ENCODE results near the gene SATB2.
A peak's percentile ranks its signal among the peaks of the same experiment; 100 is the strongest.

SATB2 gene

DNA sequence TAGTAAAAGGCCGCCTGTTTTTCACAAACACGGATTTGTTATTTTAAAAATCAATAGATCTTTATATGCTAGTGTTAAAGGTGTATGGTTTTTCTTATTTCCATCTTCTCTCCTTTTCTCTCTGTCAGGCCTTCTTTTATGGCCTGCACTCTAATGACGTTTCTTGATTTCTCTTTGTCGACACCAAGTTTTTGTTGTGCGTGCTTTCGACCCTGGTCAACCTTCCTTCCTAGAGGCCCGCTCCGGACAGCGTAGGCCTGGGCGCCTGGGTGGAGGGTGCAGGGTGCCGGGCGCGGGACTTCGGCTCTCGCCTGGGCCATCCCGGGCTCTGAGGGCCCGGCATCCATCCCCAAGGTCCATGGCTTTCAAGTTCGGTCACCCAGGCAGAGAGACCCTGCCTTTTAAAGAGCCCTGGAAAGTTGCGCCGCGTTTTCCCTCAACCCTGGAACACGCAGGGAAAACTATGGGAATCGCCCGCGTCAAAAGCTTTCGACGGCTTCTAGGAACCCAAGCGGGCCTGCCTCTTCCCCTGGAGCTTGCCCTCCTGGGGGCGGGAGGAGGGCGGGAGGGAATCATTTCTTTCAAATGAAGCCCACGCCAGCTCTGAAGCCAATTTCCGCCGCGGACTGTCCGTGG lies 4.1 kb upstream of the SATB2 start:
- Mint-ChIP-seq H3K27me3 (peaks cover 80% of the 10 kb centered on the region), H3K36me3 (ENCODE audit: low read depth) (peaks cover 2% of the 10 kb centered on the region), H3K4me1 (ENCODE audit: low read depth) (peaks cover 32% of the 10 kb centered on the region), H3K27ac (no peak overlapping the region), H3K4me3 (no peak overlapping the region), H3K9me3 (no peaks in the 10 kb centered on the region)
- DNase-seq = peak; percentile 33

GRCh38 chr2:199460846-199461710 lies 3.3 kb upstream of the SATB2 start:
- no peak for DNase-seq
- Mint-ChIP-seq H3K9me3 (no peaks in the 10 kb centered on the region), H3K36me3 (ENCODE audit: low read depth) (peaks cover 2% of the 10 kb centered on the region), H3K27me3 (peaks cover 79% of the 10 kb centered on the region), H3K27ac (no peak overlapping the region), H3K4me1 (ENCODE audit: low read depth) (peaks cover 37% of the 10 kb centered on the region), H3K4me3 (no peak overlapping the region)

GRCh38 chr2:199460101-199460671 lies 2.4 kb upstream of the SATB2 start:
- no peaks in the 10 kb centered on the region for H3K9me3 Mint-ChIP-seq
- peaks cover 41% of the 10 kb centered on the region for H3K4me1 Mint-ChIP-seq (ENCODE audit: low read depth)
- DNase-seq = no peak
- peak overlapping the region; percentile 86 for H3K27ac Mint-ChIP-seq
- peaks cover 78% of the 10 kb centered on the region for H3K27me3 Mint-ChIP-seq
- peak overlapping the region; percentile 83 for H3K4me3 Mint-ChIP-seq
- H3K36me3 Mint-ChIP-seq (ENCODE audit: low read depth) = peaks cover 2% of the 10 kb centered on the region

DNA sequence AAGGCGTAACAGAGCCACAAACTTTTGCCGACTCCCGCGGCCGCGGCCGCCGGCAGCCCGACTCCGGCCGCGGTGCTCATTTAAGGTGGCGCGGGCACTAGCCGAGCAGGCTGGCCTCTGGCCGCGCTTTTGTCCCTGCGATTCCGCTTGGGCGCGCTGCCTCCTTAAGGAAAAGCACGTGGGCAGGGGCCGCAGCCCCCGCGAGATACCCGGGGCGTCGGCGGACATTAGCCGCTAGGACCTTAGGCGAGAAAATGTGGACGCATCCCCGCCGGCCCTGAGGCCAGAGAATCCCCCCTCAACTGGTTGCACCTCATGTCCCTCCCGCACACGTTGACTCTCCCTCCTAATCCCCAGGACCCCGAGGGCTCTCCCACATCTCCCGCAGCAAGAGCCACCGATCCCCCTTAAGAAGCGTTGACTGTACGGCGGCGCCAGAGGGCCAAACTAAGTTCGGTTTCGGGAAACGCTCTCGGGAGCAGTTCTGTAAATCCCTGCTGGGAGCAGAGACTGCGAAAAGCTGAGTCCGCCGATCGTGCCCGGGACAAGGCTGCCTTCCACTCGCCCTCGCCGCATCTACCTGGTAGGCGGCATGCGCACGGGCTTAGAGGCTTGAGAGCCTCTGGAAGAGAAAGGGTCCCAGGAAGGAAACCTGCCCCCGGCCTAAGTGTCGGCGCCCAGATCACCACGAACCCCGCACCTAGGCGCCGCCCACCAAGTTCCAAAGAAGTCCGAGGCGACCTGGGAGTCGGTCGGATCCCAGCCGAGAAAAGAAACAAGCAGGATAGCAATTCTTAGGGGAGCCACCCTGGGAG lies 1.8 kb upstream of the SATB2 start:
- peak; percentile 82 for DNase-seq
- Mint-ChIP-seq H3K9me3 (no peaks in the 10 kb centered on the region), H3K4me3 (peak overlapping the region; percentile 83), H3K36me3 (ENCODE audit: low read depth) (peaks cover 2% of the 10 kb centered on the region), H3K4me1 (ENCODE audit: low read depth) (peaks cover 38% of the 10 kb centered on the region), H3K27ac (peak overlapping the region; percentile 86), H3K27me3 (peaks cover 77% of the 10 kb centered on the region)

DNA sequence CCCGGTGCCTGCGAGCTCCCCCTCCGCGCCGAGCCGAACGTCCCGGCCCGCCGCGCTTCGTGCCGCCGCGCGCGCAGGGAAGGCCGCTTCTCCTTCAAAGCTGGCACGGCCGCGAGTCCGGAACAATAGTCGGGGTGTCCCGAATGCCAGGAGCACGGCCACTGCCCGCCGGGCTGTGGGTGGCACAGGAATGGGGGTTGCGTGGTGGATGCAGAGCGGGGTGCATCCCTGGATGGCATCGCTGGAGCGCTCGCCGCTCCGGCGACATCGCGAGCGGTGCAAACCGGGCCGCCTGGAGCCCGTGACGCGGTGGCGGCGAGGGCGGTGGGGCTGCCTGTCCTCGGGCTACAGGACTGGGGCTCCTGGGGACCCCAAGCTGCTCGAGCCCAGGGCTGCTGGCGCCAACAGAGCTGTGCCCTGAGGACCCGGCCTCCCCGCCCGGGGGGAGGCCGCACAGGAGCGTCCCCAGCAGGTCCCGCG lies 1.1 kb upstream of the SATB2 start:
- no peaks in the 10 kb centered on the region for H3K9me3 Mint-ChIP-seq
- H3K27me3 Mint-ChIP-seq = peaks cover 78% of the 10 kb centered on the region
- no peak overlapping the region for H3K27ac Mint-ChIP-seq
- H3K4me3 Mint-ChIP-seq = peak overlapping the region; percentile 83
- peaks cover 2% of the 10 kb centered on the region for H3K36me3 Mint-ChIP-seq (ENCODE audit: low read depth)
- DNase-seq = peak; percentile 65
- H3K4me1 Mint-ChIP-seq (ENCODE audit: low read depth) = peaks cover 35% of the 10 kb centered on the region

DNA sequence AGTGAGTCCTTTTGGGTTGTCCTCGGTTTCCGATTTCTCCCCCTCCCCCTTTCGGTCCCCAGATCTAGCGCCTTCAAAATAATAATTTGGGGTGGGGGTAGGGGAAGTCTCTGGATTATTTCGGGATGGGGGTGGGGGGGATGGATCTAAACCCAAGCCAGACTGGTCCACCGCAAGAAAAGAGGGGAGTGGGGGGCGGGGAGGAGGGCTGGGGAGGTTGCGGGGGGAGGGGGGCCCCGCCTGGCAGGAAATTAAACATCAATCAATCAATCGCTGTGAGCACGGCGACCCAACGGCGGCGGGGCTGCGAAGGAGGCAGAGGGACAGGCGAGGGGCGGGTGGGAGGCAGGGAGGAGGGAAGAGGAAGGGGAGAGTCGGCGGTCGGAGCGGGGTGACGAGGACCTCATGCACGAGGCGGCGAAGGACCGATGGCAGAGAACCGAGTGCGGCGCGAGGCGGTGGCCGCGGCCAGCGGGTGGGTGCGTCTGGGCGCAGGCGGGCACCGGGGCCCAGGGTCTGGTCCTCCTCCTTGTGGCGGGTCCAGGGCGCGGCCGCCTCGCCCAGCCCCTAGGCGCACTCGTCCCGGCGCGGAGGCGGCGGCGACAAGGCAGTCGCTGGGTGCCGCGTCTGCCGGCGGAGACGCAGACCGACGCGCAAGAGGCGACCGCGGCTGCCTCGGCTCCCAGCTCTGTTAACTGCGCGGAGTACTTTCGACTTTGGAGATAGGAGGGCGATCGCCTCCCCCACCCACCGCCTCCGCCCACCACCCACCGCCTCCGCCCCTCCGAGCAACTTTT lies 468 bp upstream of the SATB2 start:
- peaks cover 74% of the 10 kb centered on the region for H3K27me3 Mint-ChIP-seq
- peaks cover 2% of the 10 kb centered on the region for H3K36me3 Mint-ChIP-seq (ENCODE audit: low read depth)
- H3K9me3 Mint-ChIP-seq = no peaks in the 10 kb centered on the region
- peak; percentile 60 for DNase-seq
- peak overlapping the region; percentile 67 for H3K4me3 Mint-ChIP-seq
- H3K27ac Mint-ChIP-seq = no peak overlapping the region
- H3K4me1 Mint-ChIP-seq (ENCODE audit: low read depth) = peaks cover 32% of the 10 kb centered on the region

GRCh38 chr2:199456383-199457146 lies 1.2 kb downstream of the SATB2 start:
- no peak for DNase-seq
- Mint-ChIP-seq H3K27ac (no peak overlapping the region), H3K4me1 (ENCODE audit: low read depth) (peaks cover 31% of the 10 kb centered on the region), H3K27me3 (peaks cover 73% of the 10 kb centered on the region), H3K9me3 (no peaks in the 10 kb centered on the region), H3K4me3 (peak overlapping the region; percentile 67), H3K36me3 (ENCODE audit: low read depth) (peaks cover 2% of the 10 kb centered on the region)

DNA sequence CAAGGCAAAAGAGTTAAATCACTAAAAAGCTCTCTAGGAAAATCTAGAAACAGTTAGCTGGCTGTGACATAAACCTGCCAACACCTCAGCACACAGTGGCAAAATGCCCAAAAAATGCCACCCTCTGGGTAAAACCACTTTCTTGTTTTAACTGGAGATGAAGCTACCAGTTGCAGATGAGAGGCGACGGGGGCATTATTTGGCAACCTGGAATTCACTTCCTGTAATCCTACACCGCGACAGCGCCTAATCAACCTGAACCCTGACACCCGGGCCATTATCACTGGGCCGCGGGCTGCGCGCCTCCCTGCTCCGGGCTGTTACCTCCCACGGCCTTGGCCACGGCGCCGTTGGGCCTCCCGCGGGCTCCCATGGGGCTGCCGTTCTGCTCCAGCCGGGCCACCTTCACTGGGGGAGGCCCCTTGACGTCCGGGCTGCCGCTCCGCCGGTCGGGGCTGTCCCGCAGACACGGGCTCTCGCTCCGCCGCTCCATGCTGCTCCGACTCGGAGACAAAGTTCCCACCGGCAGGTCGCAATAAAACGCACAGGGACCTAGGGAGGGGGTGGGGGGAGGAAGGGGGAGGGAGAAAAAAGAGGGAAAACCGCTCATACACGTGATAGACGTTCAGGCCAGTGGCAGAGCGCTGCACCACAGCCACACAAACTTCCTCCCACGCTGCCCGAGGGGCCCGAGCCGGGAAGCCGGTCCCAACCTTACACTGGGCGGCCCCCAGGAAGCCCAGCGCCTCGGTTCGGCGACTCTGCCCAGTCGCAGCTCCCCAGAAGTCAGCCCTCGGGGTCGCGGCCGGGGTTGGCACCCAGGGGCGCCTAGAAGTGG lies 2.0 kb downstream of the SATB2 start:
- H3K9me3 Mint-ChIP-seq = no peaks in the 10 kb centered on the region
- H3K27ac Mint-ChIP-seq = no peak overlapping the region
- peaks cover 71% of the 10 kb centered on the region for H3K27me3 Mint-ChIP-seq
- peaks cover 2% of the 10 kb centered on the region for H3K36me3 Mint-ChIP-seq (ENCODE audit: low read depth)
- peak overlapping the region; percentile 44 for H3K4me3 Mint-ChIP-seq
- H3K4me1 Mint-ChIP-seq (ENCODE audit: low read depth) = peaks cover 31% of the 10 kb centered on the region
- DNase-seq = peak; percentile 40

DNA sequence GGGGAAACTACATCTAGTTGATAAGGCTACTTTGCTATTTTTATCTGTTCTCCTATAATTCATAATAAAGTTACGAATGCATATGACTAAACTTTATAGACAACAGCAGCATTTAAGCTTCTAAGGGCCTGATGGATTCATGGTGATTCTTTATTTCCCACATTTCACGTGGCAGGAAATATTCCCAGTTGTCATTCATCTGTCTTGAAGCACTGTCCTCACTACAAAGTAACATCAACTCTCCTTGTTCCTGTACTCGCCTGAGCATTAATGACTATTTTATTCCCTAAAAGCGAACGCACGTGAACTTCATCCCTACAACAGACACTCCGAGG lies 2.6 kb downstream of the SATB2 start:
- peaks cover 27% of the 10 kb centered on the region for H3K4me1 Mint-ChIP-seq (ENCODE audit: low read depth)
- H3K27ac Mint-ChIP-seq = no peak overlapping the region
- no peak overlapping the region for H3K4me3 Mint-ChIP-seq
- H3K9me3 Mint-ChIP-seq = no peaks in the 10 kb centered on the region
- no peak for DNase-seq
- H3K36me3 Mint-ChIP-seq (ENCODE audit: low read depth) = peaks cover 2% of the 10 kb centered on the region
- H3K27me3 Mint-ChIP-seq = peaks cover 67% of the 10 kb centered on the region

- no peaks in the 10 kb centered on the region for H3K36me3 Mint-ChIP-seq (ENCODE audit: low read depth)
- no peak overlapping the region for H3K4me3 Mint-ChIP-seq
- H3K27ac Mint-ChIP-seq = no peak overlapping the region
- H3K4me1 Mint-ChIP-seq (ENCODE audit: low read depth) = peaks cover 19% of the 10 kb centered on the region
- H3K9me3 Mint-ChIP-seq = no peaks in the 10 kb centered on the region
- DNase-seq = no peak
- peaks cover 71% of the 10 kb centered on the region for H3K27me3 Mint-ChIP-seq
These were observed 4.8 kb downstream of the SATB2 start for GRCh38 chr2:199452991-199453379.

DNA sequence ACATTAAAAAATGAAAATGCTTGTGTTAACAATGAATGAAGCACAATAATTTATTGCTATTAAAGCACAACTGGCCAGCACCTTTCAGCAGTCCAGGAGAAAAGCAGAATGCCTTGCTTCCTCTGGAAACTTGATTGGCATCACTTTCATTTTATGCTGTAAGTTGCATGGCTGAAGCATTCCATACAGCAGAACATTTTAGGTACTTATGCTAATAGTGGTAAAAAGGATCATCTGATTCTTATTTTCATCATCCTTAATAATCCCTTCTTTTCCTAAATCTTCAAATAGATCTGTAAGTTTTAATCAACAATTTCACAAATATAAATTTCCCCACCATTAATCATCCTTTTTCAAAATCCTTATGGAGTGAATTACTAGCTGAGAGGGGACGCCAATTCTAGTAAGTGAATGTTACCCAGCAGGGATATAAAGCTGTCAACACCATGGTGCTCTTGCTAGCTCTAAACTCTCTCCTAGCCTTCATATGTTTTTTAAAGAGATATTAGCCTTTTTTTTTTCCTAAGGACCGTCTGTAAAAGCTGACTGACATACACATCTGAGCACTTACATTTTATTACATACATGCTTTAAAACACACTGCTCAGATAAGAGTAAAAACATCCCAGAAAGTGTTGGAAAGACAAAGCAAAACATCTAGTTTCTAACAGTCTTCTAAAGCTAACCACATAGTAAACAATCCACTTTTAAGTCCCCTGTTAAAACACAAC lies 5.3 kb downstream of the SATB2 start:
- H3K27me3 Mint-ChIP-seq = peaks cover 71% of the 10 kb centered on the region
- H3K4me3 Mint-ChIP-seq = no peak overlapping the region
- no peak for DNase-seq
- no peak overlapping the region for H3K27ac Mint-ChIP-seq
- no peaks in the 10 kb centered on the region for H3K9me3 Mint-ChIP-seq
- peaks cover 16% of the 10 kb centered on the region for H3K4me1 Mint-ChIP-seq (ENCODE audit: low read depth)
- no peaks in the 10 kb centered on the region for H3K36me3 Mint-ChIP-seq (ENCODE audit: low read depth)

- no peaks in the 10 kb centered on the region for H3K36me3 Mint-ChIP-seq (ENCODE audit: low read depth)
- H3K4me3 Mint-ChIP-seq = no peak overlapping the region
- peaks cover 70% of the 10 kb centered on the region for H3K27me3 Mint-ChIP-seq
- H3K4me1 Mint-ChIP-seq (ENCODE audit: low read depth) = no peaks in the 10 kb centered on the region
- no peaks in the 10 kb centered on the region for H3K9me3 Mint-ChIP-seq
- DNase-seq = no peak
- no peak overlapping the region for H3K27ac Mint-ChIP-seq
These were observed 7.8 kb downstream of the SATB2 start for GRCh38 chr2:199449956-199450355.

Data from activated T-cell treated with anti-CD3 and anti-CD28 coated beads, Interleukin-2, amount 50 U/mL, for 24 hours (primary cell).